GM21526 (cell line): ENCODE measurements around the gene FIGNL2.
"Not testable (repeated sequence)": the region's sequence is repeated elsewhere in the genome, so short reads cannot be mapped to it uniquely, and the experiment has no call there.

Source experiments
- ATAC-seq: cut with Tn5 transposase; IDR thresholded peaks from one replicate; pipeline ENCODE4 v1.9.1; 2021; ENCODE audit warnings: moderate library complexity; ENCODE audit not compliant: unreplicated experiment, low FRiP score

Gene FIGNL2

GRCh38 chr12:51818566-51819300 is 29.8 kb downstream of the FIGNL2 start:
- no peak for ATAC-seq

GRCh38 chr12:51818086-51818485 is 30.4 kb downstream of the FIGNL2 start:
- ATAC-seq = no peak

- no peak for ATAC-seq
Measured at GRCh38 chr12:51817027-51817953, 31.2 kb downstream of the FIGNL2 start.

- ATAC-seq = no peak
Measured at GRCh38 chr12:51815571-51815970, 32.9 kb downstream of the FIGNL2 start.

- ATAC-seq = no peak
Measured at GRCh38 chr12:51814311-51815088, 34.0 kb downstream of the FIGNL2 start.

- no peak for ATAC-seq
Measured at GRCh38 chr12:51813931-51814310, 34.6 kb downstream of the FIGNL2 start.

GRCh38 chr12:51812871-51813270 is 35.6 kb downstream of the FIGNL2 start:
- no peak for ATAC-seq

- ATAC-seq = no peak
Measured at GRCh38 chr12:51811203-51812202, 37.0 kb downstream of the FIGNL2 start.

GRCh38 chr12:51809193-51809592 is 39.3 kb downstream of the FIGNL2 start:
- no peak for ATAC-seq

- no peak for ATAC-seq
Measured at GRCh38 chr12:51806896-51807295, 41.6 kb downstream of the FIGNL2 start.

- ATAC-seq = no peak
Measured at GRCh38 chr12:51801027-51801426, 47.5 kb downstream of the FIGNL2 start.

- ATAC-seq = no peak
Measured at GRCh38 chr12:51798501-51798900, 50.0 kb downstream of the FIGNL2 start.

- not testable (repeated sequence) for ATAC-seq
Measured at GRCh38 chr12:51798051-51798450, 50.5 kb downstream of the FIGNL2 start.

GRCh38 chr12:51797301-51797700 is 51.2 kb downstream of the FIGNL2 start:
- ATAC-seq = no peak

GRCh38 chr12:51793201-51793600 is 55.3 kb downstream of the FIGNL2 start:
- ATAC-seq = no peak

- ATAC-seq = no peak
Measured at GRCh38 chr12:51792417-51792816, 56.1 kb downstream of the FIGNL2 start.

GRCh38 chr12:51788876-51789275 is 59.6 kb downstream of the FIGNL2 start:
- no peak for ATAC-seq

GRCh38 chr12:51785906-51786305 is 62.6 kb downstream of the FIGNL2 start:
- ATAC-seq = no peak

GRCh38 chr12:51784688-51785087 is 63.8 kb downstream of the FIGNL2 start:
- ATAC-seq = no peak

- no peak for ATAC-seq
Measured at GRCh38 chr12:51779876-51780275, 68.6 kb downstream of the FIGNL2 start.
